ENCODE measurements around the gene LIMCH1.

Gene LIMCH1

DNA sequence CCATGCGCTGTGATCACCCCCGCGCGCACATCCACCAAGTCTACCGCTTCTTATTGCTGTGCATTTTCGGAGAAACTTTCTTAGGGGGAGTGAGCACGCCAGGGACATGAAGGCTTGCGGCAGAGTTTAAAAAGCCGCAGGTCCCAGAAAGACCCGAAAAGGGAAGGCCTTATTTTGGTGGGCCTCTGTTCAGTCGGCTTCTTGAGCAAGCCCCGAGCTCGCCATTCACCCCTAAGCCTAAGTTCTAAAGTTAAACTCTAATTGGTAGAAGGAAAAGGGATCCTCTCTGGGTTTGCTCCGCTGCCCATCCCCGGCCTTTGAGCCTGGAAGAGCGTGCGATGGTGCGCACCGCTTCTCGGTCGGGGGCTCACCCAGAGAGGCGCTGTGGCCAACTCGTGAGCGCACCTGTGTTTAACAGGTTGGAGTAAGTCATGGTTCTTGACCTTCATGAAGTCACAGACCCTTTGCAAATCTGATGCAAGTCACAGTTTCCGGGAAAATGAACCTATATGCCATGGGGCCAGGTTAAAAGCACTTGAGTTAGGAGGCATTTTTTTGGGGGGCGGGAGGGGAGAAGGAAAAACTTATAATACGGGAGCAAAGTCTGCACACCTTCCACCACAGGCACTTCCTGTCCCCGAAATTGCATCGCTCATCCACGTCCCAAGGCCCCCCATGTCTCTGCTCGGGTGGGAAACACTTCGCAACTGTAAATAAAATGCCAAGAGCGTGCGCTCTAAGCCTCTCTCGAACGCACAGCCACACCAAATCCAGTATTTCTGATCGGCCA is 208.7 kb downstream of the LIMCH1 start:
- Histone ChIP-seq H3K27me3 (ENCODE audit: low read depth, low read length) (no peaks in the 10 kb centered on the region), H3K36me3 (replicated peaks; ENCODE audit: low read depth, low read length) (peaks cover 23% of the 10 kb centered on the region), H3K4me1 (ENCODE audit: low read length) (no peaks in the 10 kb centered on the region), H3K79me2 (ENCODE audit: low read length) (peaks cover 4% of the 10 kb centered on the region), H3K9me3 (ENCODE audit: insufficient read depth, low read length) (no peaks in the 10 kb centered on the region), H2AFZ (ENCODE audit: low read depth, low read length) (no peak overlapping the region), H3K4me3 (ENCODE audit: low read length) (no peak overlapping the region), H3K9ac (ENCODE audit: low read length) (no peak overlapping the region), H4K20me1 (ENCODE audit: insufficient read depth, low read length) (no peaks in the 10 kb centered on the region), H3K27ac (ENCODE audit: low read length) (no peak overlapping the region), H3K4me2 (ENCODE audit: low read length) (no peak overlapping the region)
- TF ChIP-seq EZH2phosphoT487 (IDR thresholded peaks at IDR 0.05; ENCODE audit: low read depth): no peak
- TF ChIP-seq, protein P1, sequence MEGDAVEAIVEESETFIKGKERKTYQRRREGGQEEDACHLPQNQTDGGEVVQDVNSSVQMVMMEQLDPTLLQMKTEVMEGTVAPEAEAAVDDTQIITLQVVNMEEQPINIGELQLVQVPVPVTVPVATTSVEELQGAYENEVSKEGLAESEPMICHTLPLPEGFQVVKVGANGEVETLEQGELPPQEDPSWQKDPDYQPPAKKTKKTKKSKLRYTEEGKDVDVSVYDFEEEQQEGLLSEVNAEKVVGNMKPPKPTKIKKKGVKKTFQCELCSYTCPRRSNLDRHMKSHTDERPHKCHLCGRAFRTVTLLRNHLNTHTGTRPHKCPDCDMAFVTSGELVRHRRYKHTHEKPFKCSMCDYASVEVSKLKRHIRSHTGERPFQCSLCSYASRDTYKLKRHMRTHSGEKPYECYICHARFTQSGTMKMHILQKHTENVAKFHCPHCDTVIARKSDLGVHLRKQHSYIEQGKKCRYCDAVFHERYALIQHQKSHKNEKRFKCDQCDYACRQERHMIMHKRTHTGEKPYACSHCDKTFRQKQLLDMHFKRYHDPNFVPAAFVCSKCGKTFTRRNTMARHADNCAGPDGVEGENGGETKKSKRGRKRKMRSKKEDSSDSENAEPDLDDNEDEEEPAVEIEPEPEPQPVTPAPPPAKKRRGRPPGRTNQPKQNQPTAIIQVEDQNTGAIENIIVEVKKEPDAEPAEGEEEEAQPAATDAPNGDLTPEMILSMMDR (IDR thresholded peaks at IDR 0.05; ENCODE audit: low read depth, low read length): no peak

DNA sequence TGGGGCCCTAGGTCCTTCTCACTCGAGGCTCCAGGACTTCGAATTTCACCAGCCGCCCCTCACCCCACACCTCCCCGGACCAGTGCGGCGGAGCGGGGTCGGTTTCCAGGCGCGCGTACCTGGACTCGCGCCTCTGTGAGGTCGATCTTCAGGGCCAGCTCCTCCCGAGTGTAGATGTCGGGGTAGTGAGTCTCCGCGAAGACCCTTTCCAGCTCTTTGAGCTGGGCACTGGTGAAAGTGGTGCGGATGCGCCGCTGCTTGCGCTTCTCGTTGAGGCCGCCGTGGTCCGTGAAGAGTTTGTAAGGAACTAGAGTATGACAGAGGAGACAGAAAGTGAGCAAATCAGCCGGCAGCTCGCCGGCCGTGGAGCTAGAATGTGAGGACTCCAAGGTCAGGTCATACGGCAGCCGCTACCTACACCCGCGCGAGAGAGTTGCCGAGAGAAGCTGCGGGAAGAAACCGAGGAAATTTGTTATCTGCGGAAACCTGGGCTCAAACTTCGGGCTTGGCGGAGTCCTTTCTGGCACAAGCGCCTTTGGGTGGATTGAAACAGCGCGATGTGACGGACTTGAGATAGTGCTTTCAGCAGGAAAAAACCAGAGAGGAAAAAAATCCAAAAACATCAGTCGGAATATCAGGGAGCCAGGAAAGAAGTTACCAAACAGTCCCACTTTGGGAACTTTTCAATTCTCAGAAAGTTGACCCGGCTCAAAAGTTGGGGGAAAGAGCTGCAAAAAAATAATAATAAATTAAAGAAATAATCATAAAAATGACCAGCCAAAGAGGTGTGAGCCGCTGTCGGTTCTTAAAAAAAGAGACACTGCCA is 209.5 kb downstream of the LIMCH1 start:
- TF ChIP-seq, protein P1 (IDR thresholded peaks at IDR 0.05; ENCODE audit: low read depth, low read length): no peak
- no peak for TF ChIP-seq EZH2phosphoT487 (IDR thresholded peaks at IDR 0.05; ENCODE audit: low read depth)
- peaks cover 13% of the 10 kb centered on the region for H3K79me2 ChIP-seq (ENCODE audit: low read length)
- H3K9me3 ChIP-seq (ENCODE audit: insufficient read depth, low read length): no peaks in the 10 kb centered on the region; the same call in 1 of the 2 replicates
- peaks cover 4% of the 10 kb centered on the region for H3K4me1 ChIP-seq (ENCODE audit: low read length)
- no peak overlapping the region for H2AFZ ChIP-seq (ENCODE audit: low read depth, low read length)
- H3K9ac ChIP-seq (ENCODE audit: low read length): no peak overlapping the region
- no peak overlapping the region for H3K4me2 ChIP-seq (ENCODE audit: low read length)
- no peak overlapping the region for H3K4me3 ChIP-seq (ENCODE audit: low read length)
- H3K36me3 ChIP-seq (replicated peaks; ENCODE audit: low read depth, low read length): peaks cover 31% of the 10 kb centered on the region
- H3K27me3 ChIP-seq (ENCODE audit: low read depth, low read length): no peaks in the 10 kb centered on the region
- no peak overlapping the region for H3K27ac ChIP-seq (ENCODE audit: low read length)
- no peaks in the 10 kb centered on the region for H4K20me1 ChIP-seq (ENCODE audit: insufficient read depth, low read length)

DNA sequence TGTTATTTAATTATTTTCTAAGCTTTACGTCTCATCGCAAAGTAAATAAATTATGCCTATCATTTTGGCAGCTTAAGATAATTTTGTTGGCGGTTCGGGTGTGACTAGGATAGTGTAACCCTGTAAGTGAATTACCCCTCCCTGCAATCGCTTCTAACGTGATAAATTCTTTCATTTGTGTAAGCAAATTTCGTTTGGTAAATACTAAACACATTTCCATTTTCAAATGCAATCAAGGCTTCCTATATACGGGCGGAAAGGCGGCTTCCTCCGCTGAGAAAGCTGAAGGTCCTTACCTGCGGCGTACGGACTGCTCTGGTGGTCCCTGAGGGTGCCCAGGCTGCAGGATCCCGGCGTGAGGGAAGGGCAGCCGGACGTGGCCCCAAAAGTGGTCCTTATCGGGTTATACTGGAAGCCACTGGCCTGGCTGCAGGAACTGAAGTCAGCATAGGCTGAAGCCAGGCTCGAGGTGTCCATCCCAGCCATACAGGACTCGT is 210.2 kb downstream of the LIMCH1 start:
- no peak overlapping the region for H2AFZ ChIP-seq (ENCODE audit: low read depth, low read length)
- H3K79me2 ChIP-seq (ENCODE audit: low read length): peaks cover 19% of the 10 kb centered on the region
- peaks cover 10% of the 10 kb centered on the region for H3K4me1 ChIP-seq (ENCODE audit: low read length)
- no peaks in the 10 kb centered on the region for H4K20me1 ChIP-seq (ENCODE audit: insufficient read depth, low read length)
- no peaks in the 10 kb centered on the region; the same call in 1 of the 2 replicates for H3K9me3 ChIP-seq (ENCODE audit: insufficient read depth, low read length)
- no peaks in the 10 kb centered on the region for H3K27me3 ChIP-seq (ENCODE audit: low read depth, low read length)
- peaks cover 38% of the 10 kb centered on the region for H3K36me3 ChIP-seq (replicated peaks; ENCODE audit: low read depth, low read length)
- H3K4me2 ChIP-seq (ENCODE audit: low read length): no peak overlapping the region
- no peak overlapping the region for H3K27ac ChIP-seq (ENCODE audit: low read length)
- no peak overlapping the region for H3K4me3 ChIP-seq (ENCODE audit: low read length)
- H3K9ac ChIP-seq (ENCODE audit: low read length): no peak overlapping the region
- TF ChIP-seq EZH2phosphoT487 (IDR thresholded peaks at IDR 0.05; ENCODE audit: low read depth): no peak
- TF ChIP-seq, protein P1 (IDR thresholded peaks at IDR 0.05; ENCODE audit: low read depth, low read length): no peak
